Measurements from ENCODE around the gene CEP135. TPM values are rescaled to one million over a fixed set of nuclear protein-coding genes. Genes with fewer than 3 reads are reported as not detected.
"Not testable (repeated sequence)": the region's sequence is repeated elsewhere in the genome, so short reads cannot be mapped to it uniquely, and the experiment has no call there.

The CEP135 gene
- polyA plus RNA-seq, 1 donor (not counting 4 experiments of a cell fraction or from before 2014, with no cell fraction given) = 5.4 TPM

GRCh38 chr4:56066493-56066892 is 117.7 kb downstream of the CEP135 start:
- no peaks in the 10 kb centered on the region for H3K9me1 ChIP-seq (ENCODE audit: control insufficient read depth, extremely low read depth, insufficient read depth, low read length)
- H3K4me2 ChIP-seq (ENCODE audit: control insufficient read depth, extremely low read depth, insufficient read depth, low read depth, low read length) = no peak overlapping the region
- no peaks in the 10 kb centered on the region for H3K9me3 ChIP-seq (ENCODE audit: control insufficient read depth, low read depth, low read length)
- no peak overlapping the region for H3K9ac ChIP-seq (ENCODE audit: control insufficient read depth, extremely low read depth, insufficient read depth, low read length)
- H3K27me3 ChIP-seq (ENCODE audit: control insufficient read depth, extremely low read depth, insufficient read depth, low read length) = peaks cover 13% of the 10 kb centered on the region
- H3K79me2 ChIP-seq (ENCODE audit: control insufficient read depth, insufficient read depth, low read length) = no peaks in the 10 kb centered on the region
- TF ChIP-seq, protein P1, sequence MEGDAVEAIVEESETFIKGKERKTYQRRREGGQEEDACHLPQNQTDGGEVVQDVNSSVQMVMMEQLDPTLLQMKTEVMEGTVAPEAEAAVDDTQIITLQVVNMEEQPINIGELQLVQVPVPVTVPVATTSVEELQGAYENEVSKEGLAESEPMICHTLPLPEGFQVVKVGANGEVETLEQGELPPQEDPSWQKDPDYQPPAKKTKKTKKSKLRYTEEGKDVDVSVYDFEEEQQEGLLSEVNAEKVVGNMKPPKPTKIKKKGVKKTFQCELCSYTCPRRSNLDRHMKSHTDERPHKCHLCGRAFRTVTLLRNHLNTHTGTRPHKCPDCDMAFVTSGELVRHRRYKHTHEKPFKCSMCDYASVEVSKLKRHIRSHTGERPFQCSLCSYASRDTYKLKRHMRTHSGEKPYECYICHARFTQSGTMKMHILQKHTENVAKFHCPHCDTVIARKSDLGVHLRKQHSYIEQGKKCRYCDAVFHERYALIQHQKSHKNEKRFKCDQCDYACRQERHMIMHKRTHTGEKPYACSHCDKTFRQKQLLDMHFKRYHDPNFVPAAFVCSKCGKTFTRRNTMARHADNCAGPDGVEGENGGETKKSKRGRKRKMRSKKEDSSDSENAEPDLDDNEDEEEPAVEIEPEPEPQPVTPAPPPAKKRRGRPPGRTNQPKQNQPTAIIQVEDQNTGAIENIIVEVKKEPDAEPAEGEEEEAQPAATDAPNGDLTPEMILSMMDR (optimal IDR thresholded peaks at IDR 0.05 in 1 of 3, IDR thresholded peaks at IDR 0.05 in 1 of 3, conservative IDR thresholded peaks at IDR 0.05 in 1 of 3; ENCODE audit: extremely low read depth in 1 of 3, insufficient read depth in 2 of 3, low read length in 3 of 3) = no peak
- no peak for TF ChIP-seq EZH2 (IDR thresholded peaks at IDR 0.05; ENCODE audit: low read length)
- no peak overlapping the region for H3K27ac ChIP-seq (ENCODE audit: control insufficient read depth, insufficient read depth, low read length)
- dilution Hi-C loops (cut with MboI; ENCODE audit: extremely low pct_ligation_motif_present, low sequenced_read_pairs) = no loop called here
- no peaks in the 10 kb centered on the region for H3K4me1 ChIP-seq (ENCODE audit: control insufficient read depth, extremely low read depth, insufficient read depth, low read length)
- H2AFZ ChIP-seq (ENCODE audit: control insufficient read depth, low read length) = no peak overlapping the region
- H4K20me1 ChIP-seq (ENCODE audit: control insufficient read depth, extremely low read depth, insufficient read depth, low read length) = no peaks in the 10 kb centered on the region
- H3K36me3 ChIP-seq (ENCODE audit: control insufficient read depth in 2 of 2, extremely low read depth in 1 of 2, insufficient read depth in 2 of 2, low read length in 2 of 2) = no peaks in the 10 kb centered on the region
- no peak overlapping the region for H3K4me3 ChIP-seq (ENCODE audit: control insufficient read depth in 2 of 3, extremely low read depth in 1 of 3, insufficient read depth in 2 of 3, low read depth in 1 of 3, low read length in 3 of 3)
- no peak for FAIRE-seq
- DNase-seq (ENCODE audit: low read depth, low spot score) = no peak

- H3K4me2 ChIP-seq (ENCODE audit: control insufficient read depth, extremely low read depth, insufficient read depth, low read depth, low read length) = no peak overlapping the region
- H3K4me3 ChIP-seq (ENCODE audit: control insufficient read depth in 2 of 3, extremely low read depth in 1 of 3, insufficient read depth in 2 of 3, low read depth in 1 of 3, low read length in 3 of 3) = no peak overlapping the region
- H3K36me3 ChIP-seq (ENCODE audit: control insufficient read depth in 2 of 2, extremely low read depth in 1 of 2, insufficient read depth in 2 of 2, low read length in 2 of 2) = no peaks in the 10 kb centered on the region
- TF ChIP-seq, protein P1 (optimal IDR thresholded peaks at IDR 0.05 in 1 of 3, IDR thresholded peaks at IDR 0.05 in 1 of 3, conservative IDR thresholded peaks at IDR 0.05 in 1 of 3; ENCODE audit: extremely low read depth in 1 of 3, insufficient read depth in 2 of 3, low read length in 3 of 3) = no peak
- TF ChIP-seq EZH2 (IDR thresholded peaks at IDR 0.05; ENCODE audit: low read length) = no peak
- no peaks in the 10 kb centered on the region for H4K20me1 ChIP-seq (ENCODE audit: control insufficient read depth, extremely low read depth, insufficient read depth, low read length)
- H3K27me3 ChIP-seq (ENCODE audit: control insufficient read depth, extremely low read depth, insufficient read depth, low read length) = peaks cover 10% of the 10 kb centered on the region
- H3K79me2 ChIP-seq (ENCODE audit: control insufficient read depth, insufficient read depth, low read length) = no peaks in the 10 kb centered on the region
- no peaks in the 10 kb centered on the region for H3K9me3 ChIP-seq (ENCODE audit: control insufficient read depth, low read depth, low read length)
- no peaks in the 10 kb centered on the region for H3K4me1 ChIP-seq (ENCODE audit: control insufficient read depth, extremely low read depth, insufficient read depth, low read length)
- H3K9ac ChIP-seq (ENCODE audit: control insufficient read depth, extremely low read depth, insufficient read depth, low read length) = no peak overlapping the region
- dilution Hi-C loops (cut with MboI; ENCODE audit: extremely low pct_ligation_motif_present, low sequenced_read_pairs) = no loop called here
- H2AFZ ChIP-seq (ENCODE audit: control insufficient read depth, low read length) = no peak overlapping the region
- FAIRE-seq = no peak
- H3K9me1 ChIP-seq (ENCODE audit: control insufficient read depth, extremely low read depth, insufficient read depth, low read length) = no peaks in the 10 kb centered on the region
- H3K27ac ChIP-seq (ENCODE audit: control insufficient read depth, insufficient read depth, low read length) = no peak overlapping the region
- DNase-seq (ENCODE audit: low read depth, low spot score) = no peak
These were observed 119.1 kb downstream of the CEP135 start for GRCh38 chr4:56067826-56068225.

DNA sequence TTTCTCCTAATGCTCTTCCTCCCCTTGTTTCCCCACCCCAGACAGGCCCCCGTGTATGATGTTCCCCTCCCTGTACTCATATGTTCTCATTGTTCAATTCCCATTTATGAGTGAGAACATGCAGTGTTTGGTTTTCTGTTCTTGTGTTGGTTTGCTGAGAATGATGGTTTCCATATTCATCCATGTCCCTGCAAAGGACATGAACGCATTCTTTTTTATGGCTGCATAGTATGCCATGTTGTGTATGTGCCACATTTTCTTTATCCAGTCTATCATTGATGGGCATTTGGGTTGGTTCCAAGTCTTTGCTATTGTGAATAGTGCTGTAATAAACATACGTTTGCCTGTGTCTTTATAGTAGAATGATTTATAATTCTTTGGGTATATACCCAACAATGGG is 124.0 kb downstream of the CEP135 start:
- H3K27me3 ChIP-seq (ENCODE audit: control insufficient read depth, extremely low read depth, insufficient read depth, low read length); H3K9ac ChIP-seq (ENCODE audit: control insufficient read depth, extremely low read depth, insufficient read depth, low read length); H2AFZ ChIP-seq (ENCODE audit: control insufficient read depth, low read length); H3K4me1 ChIP-seq (ENCODE audit: control insufficient read depth, extremely low read depth, insufficient read depth, low read length); H3K4me2 ChIP-seq (ENCODE audit: control insufficient read depth, extremely low read depth, insufficient read depth, low read depth, low read length); H3K27ac ChIP-seq (ENCODE audit: control insufficient read depth, insufficient read depth, low read length); H3K9me3 ChIP-seq (ENCODE audit: control insufficient read depth, low read depth, low read length); FAIRE-seq; dilution Hi-C loops (cut with MboI; ENCODE audit: extremely low pct_ligation_motif_present, low sequenced_read_pairs); DNase-seq (ENCODE audit: low read depth, low spot score); H4K20me1 ChIP-seq (ENCODE audit: control insufficient read depth, extremely low read depth, insufficient read depth, low read length); H3K36me3 ChIP-seq (ENCODE audit: control insufficient read depth in 2 of 2, extremely low read depth in 1 of 2, insufficient read depth in 2 of 2, low read length in 2 of 2); H3K79me2 ChIP-seq (ENCODE audit: control insufficient read depth, insufficient read depth, low read length); H3K9me1 ChIP-seq (ENCODE audit: control insufficient read depth, extremely low read depth, insufficient read depth, low read length); H3K4me3 ChIP-seq (ENCODE audit: control insufficient read depth in 2 of 3, extremely low read depth in 1 of 3, insufficient read depth in 2 of 3, low read depth in 1 of 3, low read length in 3 of 3): not testable (repeated sequence)

Measured in keratinocyte (primary cell).